ENCODE measurements around the gene TYSND1. TPM values are rescaled to one million over a fixed set of nuclear protein-coding genes. Genes with fewer than 3 reads are reported as not detected.
"Not testable (repeated sequence)": the region's sequence is repeated elsewhere in the genome, so short reads cannot be mapped to it uniquely, and the experiment has no call there.

Gene TYSND1, protein sequence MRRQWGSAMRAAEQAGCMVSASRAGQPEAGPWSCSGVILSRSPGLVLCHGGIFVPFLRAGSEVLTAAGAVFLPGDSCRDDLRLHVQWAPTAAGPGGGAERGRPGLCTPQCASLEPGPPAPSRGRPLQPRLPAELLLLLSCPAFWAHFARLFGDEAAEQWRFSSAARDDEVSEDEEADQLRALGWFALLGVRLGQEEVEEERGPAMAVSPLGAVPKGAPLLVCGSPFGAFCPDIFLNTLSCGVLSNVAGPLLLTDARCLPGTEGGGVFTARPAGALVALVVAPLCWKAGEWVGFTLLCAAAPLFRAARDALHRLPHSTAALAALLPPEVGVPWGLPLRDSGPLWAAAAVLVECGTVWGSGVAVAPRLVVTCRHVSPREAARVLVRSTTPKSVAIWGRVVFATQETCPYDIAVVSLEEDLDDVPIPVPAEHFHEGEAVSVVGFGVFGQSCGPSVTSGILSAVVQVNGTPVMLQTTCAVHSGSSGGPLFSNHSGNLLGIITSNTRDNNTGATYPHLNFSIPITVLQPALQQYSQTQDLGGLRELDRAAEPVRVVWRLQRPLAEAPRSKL
- total RNA-seq = 6.6 TPM
- long read RNA-seq, transcript TYSND1-201 (4 exons, 3,644 nt) = major isoform, 16 of 28 reads
- long read RNA-seq, partial matches to known transcripts = 3 of 28 reads
- long read RNA-seq, other reads (novel, unspliced or antisense) = 5 of 28 reads

DNA sequence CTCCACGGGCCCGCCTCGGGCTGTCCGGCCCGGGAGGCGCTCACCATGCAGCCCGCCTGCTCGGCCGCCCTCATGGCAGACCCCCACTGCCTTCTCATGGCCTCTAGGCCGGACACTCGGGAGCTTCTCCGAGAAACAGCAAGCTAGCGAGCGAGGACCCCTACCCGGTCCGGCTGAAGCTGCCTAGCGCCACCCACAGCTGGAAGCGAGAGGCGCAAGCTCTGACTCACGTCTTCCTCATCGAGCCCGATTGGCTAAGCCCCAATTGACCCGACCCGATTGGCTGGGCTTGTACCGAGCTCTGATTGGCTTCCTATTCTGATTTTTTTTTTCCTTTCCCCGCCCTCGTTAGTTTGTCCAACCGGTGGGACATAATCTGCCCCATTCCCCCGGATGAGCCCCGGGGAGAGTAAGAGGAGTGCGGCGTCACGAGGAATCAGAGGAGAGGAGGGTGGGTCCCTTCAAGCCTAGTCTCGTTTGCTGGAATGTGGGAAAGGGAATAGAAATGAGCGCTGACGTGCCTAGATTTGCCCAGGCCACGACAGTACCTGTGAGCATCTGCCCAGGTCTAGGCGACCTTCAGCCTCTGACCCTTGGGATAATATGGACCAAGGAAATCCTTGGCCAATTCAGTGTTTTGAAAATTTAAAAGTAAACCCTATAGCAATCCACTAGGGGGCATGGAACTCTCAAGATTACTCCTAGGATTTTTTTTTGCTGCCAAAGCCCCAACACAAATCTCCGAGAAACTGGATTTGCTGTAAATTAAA is at the start of gene TYSND1:
TYSND1 (minus strand) TSS at position 212 of the 770 bp plus-strand sequence; CDS start at position 98, 114 bp downstream.
- DNase-seq (peak; percentile 96), ATAC-seq (peak; percentile 94)
- intact Hi-C loops (cut with micrococcal nuclease) = no loop called here

- intact Hi-C loops (cut with micrococcal nuclease) = no loop called here
- DNase-seq (no peak), ATAC-seq (peak; percentile 79)
Observed at GRCh38 chr10:70193391-70193844, 46.9 kb upstream of the TYSND1 start.

DNA sequence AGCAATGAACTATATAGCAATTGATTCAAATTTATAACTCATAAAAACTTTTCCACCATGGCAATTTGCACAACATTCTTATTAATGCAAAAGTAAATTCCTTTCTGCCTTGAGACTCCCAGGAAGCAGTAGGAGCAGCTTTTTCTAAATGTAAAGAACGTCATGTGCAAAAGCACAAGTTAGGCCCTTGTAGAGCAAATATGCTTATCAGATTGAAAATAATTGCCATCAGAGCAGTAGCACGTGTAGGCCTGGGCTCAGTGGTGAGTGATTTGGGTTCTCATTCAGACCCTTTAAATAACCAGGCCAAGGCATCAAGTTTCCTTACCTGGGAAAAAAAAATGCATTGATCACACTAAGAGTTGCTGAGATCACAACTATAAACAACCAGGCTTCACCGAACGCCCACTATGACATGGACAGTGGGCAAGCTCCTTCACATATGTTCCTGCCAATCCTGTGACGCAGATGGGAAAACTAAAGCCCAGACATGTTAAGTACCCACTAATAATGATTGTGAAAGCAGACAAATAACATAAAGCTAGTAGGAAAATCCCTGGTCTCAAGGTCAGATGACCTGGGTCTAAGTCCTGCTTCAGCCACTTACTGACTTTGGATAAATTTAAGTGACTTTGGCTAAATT is 45.9 kb upstream of the TYSND1 start:
- intact Hi-C loops (cut with micrococcal nuclease) = no loop called here
- no peak for DNase-seq

GRCh38 chr10:70191972-70192305 is 45.4 kb upstream of the TYSND1 start:
- ATAC-seq = peak; percentile 24
- DNase-seq = no peak
- intact Hi-C loops (cut with micrococcal nuclease) = no loop called here

More for the DNA sequence above, 45.9 kb upstream of the TYSND1 start:
- ATAC-seq = no peak

DNA sequence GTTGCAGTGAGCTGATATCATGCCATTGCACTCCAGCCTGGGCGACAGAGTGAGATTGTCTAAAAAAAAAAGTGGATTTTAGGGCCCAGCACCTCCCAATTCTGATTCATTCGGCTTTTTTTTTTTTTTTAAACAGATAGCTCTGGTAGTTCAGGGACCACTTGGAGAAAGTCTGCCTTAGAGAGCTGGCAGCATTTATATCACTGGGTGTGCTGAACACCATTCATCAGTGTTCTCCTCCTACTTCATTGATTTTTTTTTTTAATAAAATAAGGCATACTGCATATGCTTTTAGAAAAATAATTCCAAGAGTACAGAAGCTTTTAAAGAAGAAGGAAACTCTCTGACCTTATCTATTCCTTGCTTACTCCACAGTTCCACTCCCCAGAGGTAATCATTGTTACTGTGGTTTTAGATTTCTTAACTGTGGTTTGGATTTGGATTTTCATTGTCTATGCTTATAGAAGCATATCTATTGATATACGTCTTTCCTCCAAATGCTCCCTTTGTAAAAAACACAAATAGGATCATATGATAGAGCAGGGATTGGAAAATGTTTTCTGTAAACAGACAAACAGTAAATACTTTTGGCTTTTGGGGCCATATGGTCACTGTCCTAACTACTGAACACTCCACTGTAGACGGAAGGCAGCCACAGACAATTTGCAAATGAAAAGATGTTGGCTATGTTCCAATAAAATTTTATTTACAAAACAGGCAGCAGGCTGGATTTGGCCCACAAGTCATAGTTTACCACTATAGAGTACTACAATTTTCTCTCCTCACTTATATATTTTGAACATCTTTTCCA is 44.9 kb upstream of the TYSND1 start:
- ATAC-seq (no peak), DNase-seq (no peak)
- intact Hi-C loops (cut with micrococcal nuclease) = no loop called here

DNA sequence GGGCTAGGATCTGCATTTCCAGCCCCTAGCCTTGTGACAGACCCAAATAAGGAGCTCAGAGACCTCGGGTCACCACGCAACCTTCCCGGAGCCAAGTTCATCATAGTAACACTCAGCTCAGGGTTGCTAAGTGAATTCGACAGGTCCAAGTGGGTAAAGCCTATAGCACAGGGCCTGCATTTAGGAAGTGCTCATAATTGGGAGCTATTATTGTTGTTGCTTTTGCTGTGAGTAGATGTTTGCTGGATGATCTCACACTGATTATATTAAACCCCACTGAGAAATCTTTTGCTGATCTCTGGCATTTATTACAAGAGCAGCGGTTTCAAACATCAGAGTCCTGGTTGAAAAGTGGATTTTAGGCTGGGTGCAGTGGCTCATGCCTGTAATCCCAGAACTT is 44.1 kb upstream of the TYSND1 start:
- intact Hi-C loops (cut with micrococcal nuclease) = no loop called here
- DNase-seq (no peak), ATAC-seq (no peak)

DNA sequence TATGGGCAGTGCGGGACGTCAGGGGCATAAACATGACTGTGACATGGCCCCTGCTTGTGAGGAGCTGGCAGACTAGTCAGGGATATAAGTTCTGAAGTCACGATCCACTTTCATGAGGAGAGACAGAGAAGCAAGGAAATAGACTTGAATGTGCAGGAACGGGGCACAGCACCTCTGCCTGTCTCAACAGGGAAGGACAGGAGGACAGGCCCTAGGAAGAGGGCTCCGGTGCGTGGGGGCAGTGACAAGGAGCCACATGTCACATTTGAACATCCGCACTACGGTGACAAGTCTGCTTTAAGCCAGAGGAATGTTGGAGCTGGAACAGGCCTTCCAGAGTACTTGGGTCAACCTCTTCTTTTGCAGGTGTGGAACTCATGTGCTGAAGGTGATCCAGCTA is 43.6 kb upstream of the TYSND1 start:
- ATAC-seq (no peak), DNase-seq (no peak)
- intact Hi-C loops (cut with micrococcal nuclease) = no loop called here

GRCh38 chr10:70188768-70189167 is 42.3 kb upstream of the TYSND1 start:
- intact Hi-C loops (cut with micrococcal nuclease) = no loop called here
- ATAC-seq = no peak

DNA sequence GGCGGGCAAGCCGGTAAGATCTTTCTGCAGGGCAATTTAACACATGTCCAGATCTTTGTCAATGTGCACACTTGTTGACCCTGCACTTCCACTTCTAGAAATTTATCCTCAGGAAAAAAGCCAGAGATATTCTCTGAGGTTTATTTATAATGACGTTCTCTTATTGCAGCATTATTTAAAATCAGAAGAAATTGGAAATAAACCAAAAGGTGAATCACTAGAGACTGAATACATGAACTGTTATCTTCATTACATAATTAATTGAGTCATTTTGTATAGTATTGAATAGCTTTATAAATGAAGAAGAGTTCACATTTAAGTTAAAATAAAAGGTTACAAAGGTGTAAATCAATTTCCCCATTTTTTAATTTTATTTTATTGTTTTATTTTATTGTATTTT is 40.1 kb upstream of the TYSND1 start:
- intact Hi-C loops (cut with micrococcal nuclease) = no loop called here
- DNase-seq (no peak), ATAC-seq (no peak)

More at GRCh38 chr10:70188768-70189167, 42.3 kb upstream of the TYSND1 start:
- DNase-seq = no peak

DNA sequence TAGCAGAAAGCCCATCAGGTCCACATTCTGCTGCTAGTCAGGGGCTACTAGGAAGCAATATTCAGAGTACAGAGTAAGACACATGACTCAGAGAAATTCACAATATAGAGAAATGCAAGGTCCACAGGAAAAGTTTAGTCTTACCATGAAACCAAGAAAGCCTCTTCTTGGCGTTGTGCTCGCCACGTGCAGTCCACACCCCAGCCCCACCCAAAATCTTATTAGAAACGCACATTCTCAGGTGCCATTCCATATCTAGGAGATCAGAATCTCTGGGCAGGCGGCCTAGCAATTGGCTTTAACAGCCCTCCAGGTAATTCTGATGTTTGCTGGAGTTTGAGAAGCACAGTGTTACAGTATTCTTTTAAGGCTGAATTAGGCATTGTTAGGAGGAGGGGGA is 39.6 kb upstream of the TYSND1 start:
- ATAC-seq = no peak
- intact Hi-C loops (cut with micrococcal nuclease) = no loop called here
- DNase-seq = no peak

DNA sequence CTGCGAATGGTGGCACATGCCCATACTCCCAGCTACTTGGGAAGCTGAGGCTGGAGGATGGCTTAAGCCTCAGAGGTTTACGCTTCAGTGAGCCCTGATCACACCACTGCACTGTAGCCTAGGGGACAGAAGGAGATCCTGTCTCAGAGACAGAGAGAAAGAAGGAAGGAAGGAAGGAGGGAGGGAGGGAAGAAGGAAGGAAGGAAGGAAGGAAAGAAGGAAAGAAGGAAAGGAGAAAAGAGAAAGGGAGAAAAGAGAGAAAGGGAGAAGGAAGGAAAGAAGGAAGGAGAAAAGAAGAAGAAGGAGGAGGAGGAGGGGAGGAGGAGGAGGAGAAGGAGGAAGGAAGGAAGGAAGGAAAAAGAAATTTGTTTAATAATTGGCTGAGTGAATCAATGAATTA is 36.8 kb upstream of the TYSND1 start:
- ATAC-seq (no peak), DNase-seq (no peak)
- intact Hi-C loops (cut with micrococcal nuclease) = no loop called here

- intact Hi-C loops (cut with micrococcal nuclease); DNase-seq; ATAC-seq: not testable (repeated sequence)
Observed at GRCh38 chr10:70179209-70179608, 32.7 kb upstream of the TYSND1 start.

GRCh38 chr10:70178139-70178725 is 31.7 kb upstream of the TYSND1 start:
- ATAC-seq (peak; percentile 23), DNase-seq (no peak)
- intact Hi-C loops (cut with micrococcal nuclease) = no loop called here

DNA sequence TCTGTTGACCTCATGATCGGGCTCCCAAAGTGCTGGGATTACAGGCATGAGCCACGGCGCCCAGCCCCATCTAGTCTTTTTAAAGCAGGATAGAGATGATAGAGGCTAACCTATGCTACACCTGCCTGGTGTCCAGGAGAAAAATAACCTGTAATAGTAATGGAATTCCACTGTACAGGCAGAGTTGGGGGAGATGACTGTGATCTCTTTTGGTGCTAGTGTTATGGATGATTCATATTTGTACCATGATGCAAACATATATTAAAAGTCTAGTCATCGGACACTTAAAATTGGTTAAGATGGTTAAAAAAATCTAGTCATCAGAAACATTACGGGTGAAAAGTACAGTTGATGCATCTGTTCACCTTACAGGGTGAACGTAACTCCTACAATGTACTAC is 29.9 kb upstream of the TYSND1 start:
- no peak for DNase-seq
- intact Hi-C loops (cut with micrococcal nuclease) = no loop called here
- no peak for ATAC-seq

GRCh38 chr10:70175516-70175915 is 29.0 kb upstream of the TYSND1 start:
- no peak for DNase-seq
- intact Hi-C loops (cut with micrococcal nuclease) = no loop called here
- no peak for ATAC-seq

- intact Hi-C loops (cut with micrococcal nuclease) = no loop called here
- DNase-seq (no peak), ATAC-seq (no peak)
Observed at GRCh38 chr10:70174058-70174741, 27.7 kb upstream of the TYSND1 start.

DNA sequence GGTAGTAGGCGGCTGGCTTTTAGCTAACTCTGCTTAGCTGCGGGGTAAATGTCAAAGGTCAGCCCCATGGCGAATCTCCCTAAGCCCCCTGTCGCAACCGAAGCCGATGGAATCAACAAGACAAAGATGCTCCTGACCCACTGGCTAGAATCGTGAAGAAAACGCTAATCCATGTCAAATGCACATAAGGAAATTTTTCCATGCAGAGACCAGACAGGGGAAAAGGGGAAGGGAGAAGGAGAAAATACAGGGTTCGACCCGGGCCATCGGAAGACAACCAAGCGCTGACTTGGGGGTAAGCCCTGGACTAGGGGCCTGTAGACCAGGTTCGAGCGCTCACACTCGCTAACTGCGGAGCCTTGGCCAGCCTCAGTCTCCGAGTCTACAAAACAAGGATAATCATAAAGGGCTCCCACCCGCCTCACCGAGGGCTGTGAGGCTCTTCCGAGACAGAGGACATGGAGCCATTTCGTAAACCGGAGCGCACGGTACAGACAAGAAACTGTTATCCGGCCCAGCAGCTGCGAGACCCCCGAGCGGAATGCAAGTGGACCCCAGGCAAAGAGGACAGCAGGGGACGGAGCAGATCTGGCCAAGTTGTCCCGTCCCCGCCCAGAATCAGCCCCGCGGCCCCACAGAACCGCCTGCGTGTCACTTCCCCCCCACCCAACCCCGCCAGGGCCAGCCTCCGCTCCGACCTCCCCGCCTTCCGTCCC is 23.3 kb upstream of the TYSND1 start:
- peak; percentile 55 for ATAC-seq
- no peak for DNase-seq
- intact Hi-C loops (cut with micrococcal nuclease) = no loop called here

Data from left ventricle myocardium superior (tissue), 1 donor.